Activated CD4-positive, alpha-beta T cell treated with anti-CD3 and anti-CD28 coated beads for 4 hours (primary cell): ENCODE measurements around the gene STX16.
A peak's percentile ranks its signal among the peaks of the same experiment; 100 is the strongest.

Experiments
- DNase-seq, 2 donors: peaks; one replicate each; pipeline ENCODE4 v3.0.0-alpha.2; 2020

Gene STX16

GRCh38 chr20:58650776-58651558, at the start of gene STX16:
STX16 (plus strand) TSS chr20:58651283; CDS start chr20:58652007, 724 bp downstream.
- peak; percentile 85 to 89 for DNase-seq

GRCh38 chr20:58602124-58602523, 49.0 kb upstream of the STX16 start:
- DNase-seq, result no peak

GRCh38 chr20:58603721-58604120, 47.4 kb upstream of the STX16 start:
- no peak for DNase-seq

GRCh38 chr20:58604128-58604881, 46.8 kb upstream of the STX16 start:
- no peak for DNase-seq

- DNase-seq, result no peak
Observed at GRCh38 chr20:58605292-58606065, 45.6 kb upstream of the STX16 start.

- no peak for DNase-seq
Observed at GRCh38 chr20:58606184-58606583, 44.9 kb upstream of the STX16 start.

GRCh38 chr20:58608096-58608840, 42.8 kb upstream of the STX16 start:
- DNase-seq, result no peak

- DNase-seq, result no peak
Observed at GRCh38 chr20:58609026-58609425, 42.1 kb upstream of the STX16 start.

- DNase-seq, result no peak
Observed at GRCh38 chr20:58610071-58610800, 40.8 kb upstream of the STX16 start.

- no peak for DNase-seq
Observed at GRCh38 chr20:58610811-58611210, 40.3 kb upstream of the STX16 start.

GRCh38 chr20:58611236-58612030, 39.6 kb upstream of the STX16 start:
- no peak for DNase-seq

- DNase-seq, result no peak
Observed at GRCh38 chr20:58612121-58612691, 38.9 kb upstream of the STX16 start.

- DNase-seq, result no peak
Observed at GRCh38 chr20:58613061-58613854, 37.8 kb upstream of the STX16 start.

GRCh38 chr20:58614366-58614765, 36.7 kb upstream of the STX16 start:
- DNase-seq, result no peak

GRCh38 chr20:58614984-58615760, 35.9 kb upstream of the STX16 start:
- DNase-seq, result no peak

- DNase-seq, result no peak
Observed at GRCh38 chr20:58616411-58616810, 34.7 kb upstream of the STX16 start.

GRCh38 chr20:58617158-58617557, 33.9 kb upstream of the STX16 start:
- DNase-seq, result no peak

- no peak for DNase-seq
Observed at GRCh38 chr20:58618351-58619076, 32.6 kb upstream of the STX16 start.
